ENCODE data around the gene TCF4.

The TCF4 gene

GRCh38 chr18:55406451-55406991, 181.5 kb downstream of the TCF4 start:
- DNase-seq (ENCODE audit: extremely low spot score): no peak
- TF ChIP-seq FOXK2 (IDR thresholded peaks at IDR 0.05) (no peak), FOXA1 (IDR thresholded peaks at IDR 0.05) (no peak), HDGF (IDR thresholded peaks at IDR 0.05; ENCODE audit: borderline replicate concordance) (no peak), LEF1 (IDR thresholded peaks at IDR 0.05; ENCODE audit: borderline replicate concordance) (no peak), BHLHE40 (IDR thresholded peaks at IDR 0.05; ENCODE audit: borderline replicate concordance) (no peak), ARNT (IDR thresholded peaks at IDR 0.05) (no peak), FOXM1 (IDR thresholded peaks at IDR 0.05; ENCODE audit: borderline replicate concordance) (no peak), SUZ12 (IDR thresholded peaks at IDR 0.05) (no peak), L3MBTL2 (conservative IDR thresholded peaks at IDR 0.05) (no peak), CTBP1 (IDR thresholded peaks at IDR 0.05; ENCODE audit: borderline replicate concordance) (no peak), SP1 (IDR thresholded peaks at IDR 0.05) (no peak), ZNF384 (IDR thresholded peaks at IDR 0.05) (no peak), PKNOX1 (IDR thresholded peaks at IDR 0.05) (no peak), ELF4 (IDR thresholded peaks at IDR 0.05) (no peak), NFRKB (IDR thresholded peaks at IDR 0.05) (no peak)
- CTCF ChIA-PET: no interaction called here
- POLR2A ChIA-PET: no interaction called here

- ChIA-PET POLR2A (no interaction called here), CTCF (interaction anchor here (0.7 kb wide), 1 partner anchor 21 kb away, joined by 4 read pairs; no protein-coding TSS in a partner anchor)
These were observed 182.0 kb downstream of the TCF4 start for GRCh38 chr18:55405893-55406406.

GRCh38 chr18:55405475-55405874, 182.5 kb downstream of the TCF4 start:
- CTCF ChIA-PET: interaction anchor here (0.7 to 0.9 kb wide), 2 partner anchors 12 to 21 kb away, joined by 3 to 4 read pairs; no protein-coding TSS in a partner anchor
- DNase-seq (ENCODE audit: extremely low spot score): no peak
- TF ChIP-seq BHLHE40 (IDR thresholded peaks at IDR 0.05; ENCODE audit: borderline replicate concordance) (no peak), PKNOX1 (IDR thresholded peaks at IDR 0.05) (no peak), HDGF (IDR thresholded peaks at IDR 0.05; ENCODE audit: borderline replicate concordance) (no peak), LEF1 (IDR thresholded peaks at IDR 0.05; ENCODE audit: borderline replicate concordance) (no peak), SP1 (IDR thresholded peaks at IDR 0.05) (no peak), FOXM1 (IDR thresholded peaks at IDR 0.05; ENCODE audit: borderline replicate concordance) (no peak), SUZ12 (IDR thresholded peaks at IDR 0.05) (no peak), FOXA1 (IDR thresholded peaks at IDR 0.05) (no peak), ZNF384 (IDR thresholded peaks at IDR 0.05) (no peak)
- POLR2A ChIA-PET: no interaction called here

More at GRCh38 chr18:55405893-55406406, 182.0 kb downstream of the TCF4 start:
- no peak for TF ChIP-seq SUZ12 (IDR thresholded peaks at IDR 0.05)
- TF ChIP-seq CTBP1 (IDR thresholded peaks at IDR 0.05; ENCODE audit: borderline replicate concordance): no peak
- peak; percentile 83 for TF ChIP-seq PKNOX1 (IDR thresholded peaks at IDR 0.05)
- TF ChIP-seq FOXM1 (IDR thresholded peaks at IDR 0.05; ENCODE audit: borderline replicate concordance): no peak
- TF ChIP-seq ZNF384 (IDR thresholded peaks at IDR 0.05): peak; percentile 92
- TF ChIP-seq L3MBTL2 (conservative IDR thresholded peaks at IDR 0.05): no peak
- TF ChIP-seq LEF1 (IDR thresholded peaks at IDR 0.05; ENCODE audit: borderline replicate concordance): no peak
- TF ChIP-seq HDGF (IDR thresholded peaks at IDR 0.05; ENCODE audit: borderline replicate concordance): no peak
- no peak for TF ChIP-seq ELF4 (IDR thresholded peaks at IDR 0.05)
- no peak for TF ChIP-seq SP1 (IDR thresholded peaks at IDR 0.05)
- no peak for TF ChIP-seq NFRKB (IDR thresholded peaks at IDR 0.05)
- peak; percentile 50 for DNase-seq (ENCODE audit: extremely low spot score)

GRCh38 chr18:55404832-55405465, 183.0 kb downstream of the TCF4 start:
- no peak for DNase-seq (ENCODE audit: extremely low spot score)
- ChIA-PET CTCF (interaction anchor here (0.7 to 0.9 kb wide), 2 partner anchors 11 to 20 kb away, joined by 3 to 4 read pairs; no protein-coding TSS in a partner anchor), POLR2A (no interaction called here)
- TF ChIP-seq FOXM1 (IDR thresholded peaks at IDR 0.05; ENCODE audit: borderline replicate concordance): no peak
- TF ChIP-seq PKNOX1 (IDR thresholded peaks at IDR 0.05): peak; percentile 58; the same call in 1 of the 2 replicates

GRCh38 chr18:55404136-55404830, 183.7 kb downstream of the TCF4 start:
- CTCF ChIA-PET: interaction anchor here (0.9 kb wide), 1 partner anchor 11 kb away, joined by 3 read pairs; no protein-coding TSS in a partner anchor
- no peak for TF ChIP-seq FOXM1 (IDR thresholded peaks at IDR 0.05; ENCODE audit: borderline replicate concordance)
- no peak for TF ChIP-seq ELF4 (IDR thresholded peaks at IDR 0.05)
- TF ChIP-seq ZNF384 (IDR thresholded peaks at IDR 0.05): no peak
- no peak for TF ChIP-seq FOXK2 (IDR thresholded peaks at IDR 0.05)
- no peak for TF ChIP-seq SUZ12 (IDR thresholded peaks at IDR 0.05)
- TF ChIP-seq SP1 (IDR thresholded peaks at IDR 0.05): no peak
- TF ChIP-seq CTBP1 (IDR thresholded peaks at IDR 0.05; ENCODE audit: borderline replicate concordance): no peak
- no peak for TF ChIP-seq HDGF (IDR thresholded peaks at IDR 0.05; ENCODE audit: borderline replicate concordance)
- TF ChIP-seq L3MBTL2 (conservative IDR thresholded peaks at IDR 0.05): no peak
- TF ChIP-seq LEF1 (IDR thresholded peaks at IDR 0.05; ENCODE audit: borderline replicate concordance): no peak
- no peak for TF ChIP-seq NFRKB (IDR thresholded peaks at IDR 0.05)
- no peak for DNase-seq (ENCODE audit: extremely low spot score)
- POLR2A ChIA-PET: no interaction called here

All from HEK293T (cell line).